SH-SY5Y (cell line): ENCODE results near the gene PON3.

Experiments used
- GATA2 ChIP-seq: IDR thresholded peaks from 2 replicates; pipeline ENCODE4 v1.6.1; 2011; ENCODE audit warnings: mild to moderate bottlenecking, low read depth, low read length
- GATA3 ChIP-seq: IDR thresholded peaks from 2 replicates; pipeline ENCODE4 v1.6.1; 2011; ENCODE audit warnings: low read depth, mild to moderate bottlenecking, low read length, moderate library complexity

DNA sequence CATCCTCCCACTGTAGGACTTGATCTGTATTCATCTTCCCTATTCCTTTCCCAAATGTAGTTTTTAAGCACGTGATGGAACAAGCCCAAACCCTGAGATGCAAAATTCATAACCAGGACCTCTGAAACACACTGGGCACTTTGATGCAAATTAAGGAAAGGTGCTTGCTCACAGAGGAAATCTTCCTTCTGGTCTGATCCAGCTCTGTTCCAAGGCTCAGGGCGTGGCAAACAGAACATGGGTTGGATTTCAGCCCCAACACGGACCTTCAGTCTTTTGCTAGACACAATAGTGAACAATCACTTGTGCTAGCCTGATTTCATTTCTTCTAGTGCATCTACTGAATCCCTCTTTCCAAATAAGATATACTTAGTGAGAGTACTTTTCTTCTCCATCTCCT, 27.9 kb downstream of the PON3 start:
- no peak for TF ChIP-seq GATA2
- no peak for TF ChIP-seq GATA3
